ENCODE results near the gene CLCN1. TPM values are rescaled to one million over a fixed set of nuclear protein-coding genes. Genes with fewer than 3 reads are reported as not detected.

The CLCN1 gene
- total RNA-seq, 1 donor from 2014 or later, result not detected

DNA sequence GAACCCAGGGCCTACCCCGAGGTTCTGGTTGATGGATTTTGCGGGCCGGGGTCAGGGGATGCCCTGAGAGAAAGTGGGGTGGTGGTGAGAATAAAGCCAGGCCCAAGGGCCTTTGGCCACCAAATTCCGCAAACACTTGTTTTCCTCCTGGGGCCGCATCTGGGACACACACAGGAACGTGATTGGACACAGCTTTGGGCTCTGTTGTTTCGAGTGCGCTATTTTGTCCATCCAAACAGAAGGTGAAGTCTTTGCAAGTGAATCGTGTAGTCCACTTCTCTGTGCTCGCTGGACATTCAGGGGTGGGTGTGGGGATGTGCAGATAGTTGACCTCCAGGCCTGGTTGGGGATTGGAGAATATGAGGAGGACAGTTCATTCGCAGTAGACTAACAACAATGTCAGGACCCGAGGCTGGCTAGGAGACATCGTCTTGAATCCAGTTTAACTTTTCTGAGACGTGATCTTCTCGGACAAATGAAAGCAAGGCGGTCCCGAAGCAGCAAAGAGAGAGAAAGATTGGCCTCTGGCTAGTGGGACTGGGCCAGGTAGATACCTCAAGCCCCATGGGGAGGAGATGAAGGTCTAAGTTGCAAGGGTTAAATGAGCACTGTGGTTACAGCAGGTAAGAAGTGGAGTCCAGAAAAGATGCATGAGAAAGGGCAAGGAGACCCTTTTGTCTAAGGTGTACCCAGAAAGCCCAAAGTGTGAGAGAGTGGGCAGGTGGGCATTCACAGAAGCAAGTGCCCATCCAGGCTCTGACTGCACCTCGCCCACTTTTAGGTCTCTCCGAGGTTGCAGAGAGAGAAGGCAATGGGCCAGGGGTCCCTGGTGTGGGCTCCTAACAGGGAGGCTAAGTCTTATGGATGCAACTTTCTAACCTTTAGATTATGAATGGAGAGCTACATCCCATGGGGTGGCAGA is 47.4 kb downstream of the CLCN1 start:
- DNase-seq (ENCODE audit: low read depth in 2 of 2), result no peak

DNA sequence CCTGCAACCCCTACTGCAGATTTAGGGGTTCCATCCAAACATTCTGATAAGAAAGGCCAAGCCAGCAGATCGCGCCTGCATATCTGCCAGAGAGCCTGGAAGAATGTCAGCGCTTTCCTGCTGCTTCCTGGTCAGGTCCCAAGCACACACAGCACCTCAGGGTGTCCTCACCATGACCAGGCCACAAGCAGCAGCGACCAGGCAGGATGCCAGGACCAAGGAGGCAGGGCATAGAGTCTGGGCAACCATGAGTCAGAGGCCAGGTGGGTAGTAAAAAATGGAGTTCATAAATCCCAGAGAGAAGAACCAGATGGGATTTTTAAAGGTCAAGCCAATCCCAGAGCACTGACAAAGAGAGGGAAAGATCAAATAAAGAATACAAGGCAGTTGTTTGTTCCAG is 52.1 kb downstream of the CLCN1 start:
- DNase-seq (ENCODE audit: low read depth in 2 of 2), result no peak

DNA sequence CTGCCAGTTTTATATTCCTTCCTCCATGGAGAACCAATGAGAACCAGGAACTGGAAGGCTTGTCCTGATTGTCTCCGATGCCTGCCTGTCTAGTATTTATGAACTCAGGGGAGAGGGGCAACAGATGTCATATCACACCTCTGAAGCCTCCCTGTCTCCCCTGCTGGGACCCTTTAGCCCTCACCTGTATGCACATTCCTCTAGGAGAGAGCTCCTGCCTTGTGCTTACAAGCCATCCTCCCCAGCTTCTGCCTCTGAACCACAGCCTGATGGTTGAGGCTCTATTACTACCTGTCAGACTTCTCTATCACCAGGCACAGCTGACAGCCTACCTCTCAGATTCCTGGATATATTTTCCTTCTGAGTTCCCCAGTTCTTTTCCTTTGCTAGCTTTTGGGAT is 52.5 kb downstream of the CLCN1 start:
- DNase-seq (ENCODE audit: low read depth in 2 of 2), result no peak

DNA sequence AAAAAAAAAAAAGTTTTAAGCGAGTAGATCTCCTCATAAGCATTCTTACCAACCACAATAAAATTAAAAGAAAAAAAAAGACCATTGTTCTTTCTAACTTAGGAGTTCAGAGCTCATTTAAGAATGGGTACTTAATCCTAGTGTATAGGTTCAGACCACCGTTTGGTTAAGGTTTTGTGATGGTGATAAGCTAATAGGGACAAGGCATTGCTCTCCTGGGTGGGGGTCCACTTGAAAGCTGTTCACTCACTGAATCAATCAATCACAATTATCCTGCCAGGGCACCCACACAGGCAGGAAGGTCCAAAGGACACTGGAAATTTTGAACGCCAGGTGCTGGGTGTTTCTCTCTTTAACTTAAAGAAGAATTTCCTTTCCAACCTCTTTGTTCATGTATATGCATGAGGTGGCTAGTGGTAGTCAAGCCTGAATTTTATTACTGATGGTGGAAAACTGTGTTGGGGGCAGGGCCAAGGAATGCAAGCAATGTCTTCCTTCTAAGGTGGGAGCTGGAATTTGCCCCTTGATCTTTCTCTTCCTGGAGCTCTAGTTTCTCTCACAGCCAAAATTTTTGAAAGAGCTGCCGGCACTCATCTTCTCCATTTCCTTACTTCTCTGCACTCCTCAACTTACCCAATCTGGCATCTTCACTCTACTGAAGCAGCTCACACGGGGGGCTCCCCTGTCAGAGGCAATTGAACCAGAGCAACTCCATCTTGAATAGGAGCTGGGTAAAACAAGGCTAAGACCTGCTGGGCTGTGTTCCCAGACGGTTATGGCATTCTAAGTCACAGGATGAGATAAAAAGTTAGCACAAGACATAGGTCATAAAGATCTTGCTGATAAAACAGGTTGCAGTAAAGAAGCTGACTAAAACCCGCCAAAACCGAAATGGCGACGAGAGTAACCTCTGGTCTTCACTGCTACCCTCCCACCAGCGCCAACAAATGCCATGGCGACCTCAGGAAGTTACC is 54.1 kb downstream of the CLCN1 start:
- no peak for DNase-seq (ENCODE audit: low read depth in 2 of 2)

DNA sequence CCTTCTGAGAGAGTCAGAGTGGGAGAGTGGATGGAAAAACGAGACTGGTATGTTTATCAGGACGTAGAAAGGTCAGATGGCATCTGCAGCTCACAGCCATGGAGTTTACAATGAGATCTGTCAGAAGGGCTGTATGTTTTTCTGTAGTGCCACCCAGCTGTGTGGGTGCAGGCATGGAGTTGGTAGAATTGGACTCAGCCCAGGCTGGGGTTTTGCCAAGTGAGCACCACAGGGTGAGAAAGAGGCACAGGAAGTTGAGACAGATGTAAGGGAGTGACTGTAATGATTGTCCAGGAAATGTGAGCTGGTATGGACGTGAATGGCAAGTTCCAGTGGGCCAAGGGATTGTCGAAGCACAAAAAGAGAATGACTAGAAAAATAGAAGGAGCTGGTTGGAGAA is 56.2 kb downstream of the CLCN1 start:
- peak; percentile 35 to 64 for DNase-seq (ENCODE audit: low read depth in 2 of 2)

DNA sequence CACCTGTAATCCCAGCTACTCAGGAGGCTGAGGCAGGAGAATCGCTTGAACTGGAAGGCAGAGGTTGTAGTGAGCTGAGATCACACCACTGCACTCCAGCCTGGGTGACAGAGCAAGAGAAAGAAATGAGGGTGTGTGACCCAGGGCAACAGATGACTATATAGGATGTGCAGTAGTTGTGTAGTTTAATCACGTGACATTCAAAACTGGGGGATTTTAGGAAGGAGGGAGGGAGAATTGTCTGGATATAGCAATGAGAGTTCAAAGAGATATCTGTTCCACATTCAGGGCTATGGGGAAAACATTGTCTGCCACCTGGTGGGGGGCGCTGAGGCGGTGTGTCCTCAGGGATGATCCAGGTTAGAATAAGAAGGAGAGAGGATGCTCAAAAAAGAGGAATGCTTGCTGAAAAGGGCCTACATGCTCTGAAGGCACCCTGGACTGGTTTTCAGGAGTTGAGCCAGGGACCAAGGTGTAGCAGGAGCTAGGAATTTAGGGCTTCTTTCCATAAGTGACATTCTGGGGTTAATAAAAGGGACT is 57.4 kb downstream of the CLCN1 start:
- DNase-seq (ENCODE audit: low read depth in 2 of 2), result no peak

DNA sequence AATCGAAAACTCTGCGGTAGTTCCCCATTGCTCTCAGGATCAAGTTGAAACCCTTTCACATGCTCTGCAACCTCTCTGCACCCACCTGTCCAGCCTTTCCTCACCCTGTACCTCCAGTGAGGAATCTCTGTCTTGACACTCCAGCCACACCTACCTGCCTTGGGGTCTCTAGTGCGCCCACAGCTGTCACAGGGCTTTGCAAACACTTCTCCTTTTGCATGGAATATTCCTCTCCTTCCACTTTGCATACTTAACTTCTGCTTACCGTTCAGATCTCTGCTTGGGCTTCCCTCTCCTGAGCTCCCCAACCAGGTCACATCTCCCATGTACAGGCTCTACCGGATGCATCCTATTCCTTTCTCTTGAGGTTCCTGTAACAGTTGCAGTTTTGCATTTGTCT is 58.6 kb downstream of the CLCN1 start:
- DNase-seq (ENCODE audit: low read depth in 2 of 2), result no peak

DNA sequence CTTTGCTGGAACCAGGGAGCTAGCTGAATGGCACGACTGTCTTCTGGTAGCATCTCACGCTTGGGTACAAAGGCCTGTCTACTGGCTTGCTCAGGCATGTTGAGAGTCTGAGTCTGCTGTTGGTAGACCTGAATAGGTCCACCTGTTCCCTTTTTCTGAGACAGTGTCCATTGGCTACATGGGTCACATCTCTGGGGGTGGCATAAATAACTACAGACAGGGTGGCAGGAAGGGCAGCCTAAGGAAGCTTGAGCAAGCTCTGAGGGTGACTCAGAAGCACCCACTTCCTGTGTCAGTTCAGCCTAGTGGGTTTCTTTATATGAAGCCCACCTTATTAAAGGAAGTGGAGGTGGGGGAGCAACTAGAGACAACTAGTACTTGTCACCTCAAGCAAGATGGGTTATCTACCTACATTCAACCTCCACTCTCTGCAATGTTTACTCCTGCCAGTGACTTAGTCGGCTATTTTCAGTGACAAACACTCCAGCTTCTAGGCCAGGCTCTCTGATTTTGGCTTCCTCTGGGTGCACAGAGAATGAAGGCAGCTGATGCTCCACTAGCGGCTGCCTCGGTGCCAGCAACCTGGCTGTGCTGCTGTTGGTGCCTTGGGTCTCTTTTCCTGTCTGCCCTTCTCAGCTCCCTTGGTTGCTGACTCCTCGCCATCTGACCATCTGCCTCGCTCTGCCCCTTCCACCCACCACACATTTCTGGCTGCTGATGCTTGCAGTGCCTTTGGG is 59.6 kb downstream of the CLCN1 start:
- peak in 1 of 2 donors; percentile 35 for DNase-seq (ENCODE audit: low read depth in 2 of 2)

DNA sequence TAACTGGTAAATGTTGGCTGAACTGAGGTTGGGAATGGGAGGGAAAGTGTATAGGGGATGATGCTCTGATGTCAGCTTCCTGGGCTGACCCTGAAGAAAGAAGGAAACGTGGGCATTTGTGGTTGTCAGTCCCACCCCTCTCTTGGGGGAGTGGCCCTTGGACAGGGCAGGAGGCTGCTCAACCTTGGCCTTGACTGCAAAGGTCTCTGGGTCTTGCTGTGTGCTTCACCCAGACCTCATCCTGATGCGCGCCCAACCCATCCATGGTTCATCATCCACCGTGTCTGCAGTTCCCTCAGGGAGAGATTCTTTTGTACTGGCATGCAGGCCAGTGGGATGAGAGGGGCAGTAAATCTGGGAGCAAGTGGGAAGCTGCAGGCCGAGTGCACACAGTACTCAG is 60.5 kb downstream of the CLCN1 start:
- no peak for DNase-seq (ENCODE audit: low read depth in 2 of 2)

DNA sequence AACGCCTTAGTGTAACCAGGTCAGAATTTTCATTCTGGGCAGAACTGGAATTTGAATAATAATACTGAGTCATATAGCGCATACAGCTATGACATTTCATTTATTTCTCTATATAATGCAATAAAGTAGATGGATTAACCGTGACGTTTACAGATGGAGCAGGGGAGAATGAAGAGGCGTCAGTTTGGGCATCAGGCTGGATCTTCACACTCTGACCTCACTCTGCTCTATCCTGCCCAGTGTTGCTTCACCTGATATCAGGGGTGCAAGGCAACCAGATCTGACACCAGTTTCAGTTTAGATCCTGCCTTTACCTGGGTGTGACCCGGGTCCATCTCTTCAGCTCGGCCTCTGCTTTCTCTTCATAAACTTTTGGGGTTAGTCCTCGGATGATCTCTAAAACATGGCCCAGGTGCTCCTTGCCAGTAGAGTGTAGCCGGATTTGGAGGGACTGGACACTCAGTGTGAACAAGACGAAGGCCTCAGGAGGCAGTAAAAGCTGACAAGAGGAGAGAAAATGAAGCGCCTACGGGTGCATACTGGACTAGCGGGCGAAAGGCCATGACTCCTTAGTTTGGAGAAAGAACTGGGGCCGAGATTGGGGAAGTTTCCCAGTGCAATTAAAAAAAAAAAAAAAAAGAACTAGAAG is 63.8 kb downstream of the CLCN1 start:
- no peak for DNase-seq (ENCODE audit: low read depth in 2 of 2)

DNA sequence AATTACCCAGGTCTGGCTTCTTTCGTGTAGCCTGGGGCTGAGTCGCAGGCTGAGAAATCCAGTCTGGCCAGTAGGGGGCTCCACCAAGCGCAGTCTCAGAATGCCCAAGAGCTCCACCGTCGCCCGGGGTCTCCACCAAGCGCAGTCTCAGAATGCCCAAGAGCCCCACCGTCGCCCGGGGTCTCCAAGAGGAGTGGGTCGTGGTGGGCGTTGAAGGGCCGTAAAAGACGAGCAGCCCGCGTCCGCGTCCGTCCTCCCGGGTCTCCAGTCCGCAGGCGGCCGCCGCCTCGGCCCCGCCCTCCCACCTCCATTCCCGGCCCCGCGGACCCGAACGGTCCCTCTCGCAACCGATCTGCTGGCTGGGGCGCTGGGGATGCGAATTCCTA is 64.3 kb downstream of the CLCN1 start:
- DNase-seq (ENCODE audit: low read depth in 2 of 2), result peak; percentile 86 to 89

DNA sequence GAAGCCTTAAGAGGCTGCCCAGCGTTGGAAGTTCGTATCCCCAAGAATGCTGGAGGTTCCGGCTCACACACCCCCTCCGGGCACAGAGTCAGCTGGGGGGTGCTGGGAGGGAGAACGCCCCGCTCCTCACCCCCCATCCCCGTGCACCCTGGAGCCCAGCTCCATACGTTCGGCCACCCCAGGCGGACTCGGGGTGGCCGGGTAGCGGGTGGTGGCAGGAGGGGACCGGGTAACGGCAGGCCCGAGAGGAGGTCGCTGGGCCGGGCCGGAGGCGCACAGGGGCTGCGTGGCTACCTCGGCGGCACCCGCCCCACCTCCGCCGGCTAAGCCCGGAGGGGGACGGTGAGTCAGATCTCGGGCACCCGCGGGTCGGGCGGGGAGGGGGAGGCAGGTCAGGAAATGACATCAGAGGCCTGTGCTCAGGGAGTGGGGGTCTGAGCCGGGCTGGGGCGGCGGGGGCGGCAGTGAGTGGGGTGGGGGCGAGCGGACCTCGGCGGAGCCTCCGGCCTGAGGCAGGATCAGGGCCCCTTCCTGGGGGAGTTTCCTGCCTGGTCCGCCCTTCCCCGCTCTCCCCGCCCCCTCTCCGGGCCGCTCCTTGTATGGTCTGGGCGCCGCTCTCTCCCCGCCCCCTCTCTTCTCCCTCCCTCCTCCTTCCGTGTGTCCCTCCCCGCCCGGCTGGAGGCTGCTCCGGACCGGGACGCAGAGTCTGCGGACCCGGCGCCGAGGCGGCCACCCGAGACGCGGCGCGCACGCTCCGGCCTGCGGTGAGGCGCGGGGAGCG is 64.9 kb downstream of the CLCN1 start, which contains the start of gene ZYX:
Gene ZYX, plus strand, starts transcription at position 700 of the 781 bp plus-strand sequence. CDS start 227 bp downstream, outside the sequence.
- DNase-seq (ENCODE audit: low read depth in 2 of 2), result peak; percentile 96 to 98

DNA sequence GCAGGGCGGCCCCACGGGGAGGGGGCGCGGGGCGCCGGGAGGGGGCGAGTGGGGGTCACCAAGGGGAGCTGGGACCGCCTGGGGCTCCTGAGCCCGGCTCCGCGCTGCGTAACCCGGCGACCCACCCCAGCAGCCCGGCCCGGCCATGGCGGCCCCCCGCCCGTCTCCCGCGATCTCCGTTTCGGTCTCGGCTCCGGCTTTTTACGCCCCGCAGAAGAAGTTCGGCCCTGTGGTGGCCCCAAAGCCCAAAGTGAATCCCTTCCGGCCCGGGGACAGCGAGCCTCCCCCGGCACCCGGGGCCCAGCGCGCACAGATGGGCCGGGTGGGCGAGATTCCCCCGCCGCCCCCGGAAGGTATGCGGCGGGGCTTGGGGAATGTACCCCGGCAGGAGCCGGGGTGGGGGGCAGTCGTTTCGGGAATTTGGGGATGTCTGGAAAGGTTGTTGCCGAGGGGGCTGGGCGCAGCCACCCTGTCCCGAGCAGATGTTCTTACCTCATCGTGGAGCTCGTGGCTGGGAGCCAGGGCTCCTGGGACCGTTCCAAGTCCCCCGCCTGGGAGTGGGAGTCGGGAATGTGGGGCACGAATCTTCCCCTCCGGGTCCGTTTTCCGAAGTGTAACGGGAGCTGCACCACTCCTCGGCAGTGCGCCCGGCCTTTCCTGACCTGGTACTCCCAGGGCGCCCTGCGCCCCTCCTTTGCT is 65.7 kb downstream of the CLCN1 start:
- peak; percentile 80 to 84 for DNase-seq (ENCODE audit: low read depth in 2 of 2)

DNA sequence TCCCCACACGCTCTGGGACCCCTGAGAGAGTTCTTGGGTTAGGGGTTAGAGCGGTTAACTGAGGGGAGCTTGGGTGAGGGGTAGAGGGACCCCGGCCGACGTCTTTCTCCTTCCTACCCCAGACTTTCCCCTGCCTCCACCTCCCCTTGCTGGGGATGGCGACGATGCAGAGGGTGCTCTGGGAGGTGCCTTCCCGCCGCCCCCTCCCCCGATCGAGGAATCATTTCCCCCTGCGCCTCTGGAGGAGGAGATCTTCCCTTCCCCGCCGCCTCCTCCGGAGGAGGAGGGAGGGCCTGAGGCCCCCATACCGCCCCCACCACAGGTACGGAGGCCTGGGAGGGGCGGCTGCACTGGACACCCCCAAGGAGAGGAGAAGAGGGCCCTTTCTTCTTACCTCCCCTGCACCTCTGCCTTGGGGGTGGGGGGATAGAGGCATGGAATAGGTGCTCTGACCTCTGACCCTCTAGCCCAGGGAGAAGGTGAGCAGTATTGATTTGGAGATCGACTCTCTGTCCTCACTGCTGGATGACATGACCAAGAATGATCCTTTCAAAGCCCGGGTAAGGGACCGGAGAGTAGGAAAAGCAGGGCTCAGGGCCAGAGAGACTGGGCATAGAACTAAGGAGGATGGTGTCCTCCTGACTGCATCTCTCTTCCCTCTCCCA is 66.3 kb downstream of the CLCN1 start:
- no peak for DNase-seq (ENCODE audit: low read depth in 2 of 2)

DNA sequence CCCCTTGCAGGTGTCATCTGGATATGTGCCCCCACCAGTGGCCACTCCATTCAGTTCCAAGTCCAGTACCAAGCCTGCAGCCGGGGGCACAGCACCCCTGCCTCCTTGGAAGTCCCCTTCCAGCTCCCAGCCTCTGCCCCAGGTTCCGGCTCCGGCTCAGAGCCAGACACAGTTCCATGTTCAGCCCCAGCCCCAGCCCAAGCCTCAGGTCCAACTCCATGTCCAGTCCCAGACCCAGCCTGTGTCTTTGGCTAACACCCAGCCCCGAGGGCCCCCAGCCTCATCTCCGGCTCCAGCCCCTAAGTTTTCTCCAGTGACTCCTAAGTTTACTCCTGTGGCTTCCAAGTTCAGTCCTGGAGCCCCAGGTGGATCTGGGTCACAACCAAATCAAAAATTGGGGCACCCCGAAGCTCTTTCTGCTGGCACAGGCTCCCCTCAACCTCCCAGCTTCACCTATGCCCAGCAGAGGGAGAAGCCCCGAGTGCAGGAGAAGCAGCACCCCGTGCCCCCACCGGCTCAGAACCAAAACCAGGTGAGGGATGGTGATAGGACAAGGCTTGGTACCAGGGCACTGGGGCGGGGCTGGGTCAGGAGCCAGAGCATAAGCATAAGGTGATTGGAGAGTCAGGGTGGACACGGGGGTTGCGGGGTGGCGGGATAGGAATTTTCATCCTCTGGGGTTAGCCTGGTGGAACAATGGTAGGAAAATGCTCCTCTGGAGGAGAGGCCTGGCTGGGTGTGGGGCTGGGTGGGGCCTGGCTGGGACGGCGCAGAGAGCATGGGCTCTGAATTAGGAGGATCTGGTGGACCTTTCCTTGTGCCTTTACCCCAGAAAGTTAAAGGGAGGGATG is 67.1 kb downstream of the CLCN1 start:
- no peak for DNase-seq (ENCODE audit: low read depth in 2 of 2)

DNA sequence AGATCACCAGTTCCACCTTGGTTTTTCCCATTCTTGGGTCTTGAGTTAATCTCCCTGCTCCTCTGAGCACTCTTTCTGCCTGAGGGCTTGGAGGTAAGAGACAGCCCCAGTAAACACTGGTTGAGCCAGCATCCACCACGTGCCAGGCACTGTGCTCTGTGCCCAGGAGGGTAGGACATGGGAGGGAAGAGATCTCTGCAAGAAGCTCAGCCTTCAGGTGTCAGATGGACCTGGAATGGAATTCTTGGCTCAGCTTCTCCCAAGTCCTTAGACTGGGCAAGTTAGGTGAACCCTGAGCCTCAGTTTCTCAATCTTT is 67.7 kb downstream of the CLCN1 start:
- no peak for DNase-seq (ENCODE audit: low read depth in 2 of 2)

DNA sequence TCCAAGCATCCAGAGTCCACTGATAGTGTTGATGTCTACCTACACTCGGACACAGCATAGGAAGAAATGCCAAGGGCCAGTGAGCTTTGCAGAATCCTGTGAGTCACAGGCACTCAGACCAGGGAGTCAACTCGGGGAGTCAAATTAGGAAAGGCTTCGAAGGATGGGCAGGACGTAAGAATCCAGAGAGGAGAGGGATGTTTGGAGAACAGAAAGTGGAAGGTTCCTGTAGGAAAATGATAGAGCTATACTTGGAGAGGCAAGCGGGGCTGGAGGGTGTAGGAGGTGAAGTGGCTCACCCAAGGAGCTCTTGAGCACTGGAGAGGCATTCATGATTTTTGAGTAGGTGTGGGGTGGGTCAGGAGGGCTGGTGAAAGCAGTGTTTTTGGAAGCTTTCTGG is 68.2 kb downstream of the CLCN1 start:
- peak in 1 of 2 donors; percentile 65 for DNase-seq (ENCODE audit: low read depth in 2 of 2)
